Lower leg skin (tissue), 3 donors: Measurements from ENCODE around the gene ZDHHC14.

Experiments used
- CTCF ChIP-seq, 3 donors: fragments of 450-650 bp; IDR thresholded peaks; one replicate each; pipeline ENCODE4 v1.5.1; 2016; ENCODE audit warnings: antibody characterized with exemption in 3 of 3, mild to moderate bottlenecking in 3 of 3, moderate library complexity in 2 of 3
- POLR2A ChIP-seq, 2 donors: fragments of 450-650 bp; IDR thresholded peaks; one replicate each; pipeline ENCODE4 v1.6.1; 2016 to 2017; ENCODE audit warnings: antibody characterized with exemption in 2 of 2, mild to moderate bottlenecking in 1 of 2, moderate library complexity in 1 of 2

DNA sequence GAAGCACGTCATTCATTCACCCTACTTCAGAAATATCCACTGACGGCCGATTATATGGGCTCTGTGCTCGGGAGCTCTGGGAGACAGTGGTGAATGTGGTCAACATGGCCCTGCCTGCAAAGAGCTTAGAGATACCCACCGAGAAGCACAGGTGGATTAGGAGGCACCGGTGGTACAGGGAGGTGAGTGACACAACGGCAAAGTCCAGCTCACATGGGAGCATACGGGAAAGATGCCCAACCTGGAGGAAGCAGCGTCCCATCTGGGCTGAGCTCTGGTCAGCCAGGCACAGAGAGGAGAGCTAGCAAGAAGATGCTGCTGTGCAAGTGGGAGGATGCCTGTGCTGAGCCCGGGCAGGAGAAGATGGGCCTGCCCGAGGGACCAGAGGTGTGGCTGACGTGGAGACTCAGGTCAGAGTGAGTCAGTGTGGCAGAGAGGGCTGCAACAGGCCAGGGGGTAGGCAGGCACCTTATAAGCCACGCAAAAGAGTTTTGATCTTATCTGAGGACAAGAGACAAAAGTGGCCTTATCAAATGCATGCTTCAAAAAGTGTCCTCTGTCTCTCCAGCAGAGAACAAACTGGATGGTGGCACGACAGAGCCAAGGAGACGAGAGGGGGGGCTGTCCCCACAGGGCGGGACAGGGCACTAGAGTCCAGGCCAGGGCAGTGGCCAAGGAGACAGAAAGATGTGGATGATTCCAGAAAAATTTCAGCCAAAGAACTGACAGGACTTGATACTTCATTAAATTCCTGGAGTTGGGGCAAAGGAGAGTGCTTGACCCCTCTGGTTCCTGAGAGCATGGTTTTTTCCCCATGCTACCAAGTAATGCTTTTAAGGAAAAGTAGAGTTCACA is 227.5 kb downstream of the ZDHHC14 start:
- TF ChIP-seq POLR2A (IDR thresholded peaks at IDR 0.05), result no peak
- no peak for TF ChIP-seq CTCF (IDR thresholded peaks at IDR 0.05)
